Kidney epithelial cell (primary cell): ENCODE results near the gene TOB1. TPM values are rescaled to one million over a fixed set of nuclear protein-coding genes. Genes with fewer than 3 reads are reported as not detected.

Experiments
- DNase-seq: peaks from one replicate; pipeline ENCODE4 v3.0.0-alpha.2; 2010; ENCODE audit warnings: low read depth
- H3K27me3 ChIP-seq: 2 replicates; pipeline ENCODE4 v1.6.0; 2011; ENCODE audit warnings: low read length; ENCODE audit not compliant: control insufficient read depth, insufficient read depth
- H3K36me3 ChIP-seq: 2 replicates; pipeline ENCODE4 v1.5.1; 2011; ENCODE audit warnings: low read length; ENCODE audit not compliant: control insufficient read depth, insufficient read depth
- H3K4me3 ChIP-seq: 2 replicates; pipeline ENCODE4 v1.5.1; 2011; ENCODE audit warnings: low read depth, mild to moderate bottlenecking, control low read depth, low read length
- total RNA-seq: library from RNA; depleted of rRNA; stranded (reverse); fragments of >200 nt; gene quantifications from 2 replicates; pipeline ENCODE4 v1.2.3, GENCODE V29; 2015
- TF ChIP-seq, protein P1 (sequence below): IDR thresholded peaks from 2 replicates; pipeline ENCODE4 v1.5.1; 2011; ENCODE audit warnings: mild to moderate bottlenecking, moderate library complexity, low read length, control low read depth, inconsistent platforms; ENCODE audit not compliant: insufficient read depth, poor library complexity, severe bottlenecking

The TOB1 gene
- total RNA-seq, 1 donor from 2014 or later = 11.4 TPM

DNA sequence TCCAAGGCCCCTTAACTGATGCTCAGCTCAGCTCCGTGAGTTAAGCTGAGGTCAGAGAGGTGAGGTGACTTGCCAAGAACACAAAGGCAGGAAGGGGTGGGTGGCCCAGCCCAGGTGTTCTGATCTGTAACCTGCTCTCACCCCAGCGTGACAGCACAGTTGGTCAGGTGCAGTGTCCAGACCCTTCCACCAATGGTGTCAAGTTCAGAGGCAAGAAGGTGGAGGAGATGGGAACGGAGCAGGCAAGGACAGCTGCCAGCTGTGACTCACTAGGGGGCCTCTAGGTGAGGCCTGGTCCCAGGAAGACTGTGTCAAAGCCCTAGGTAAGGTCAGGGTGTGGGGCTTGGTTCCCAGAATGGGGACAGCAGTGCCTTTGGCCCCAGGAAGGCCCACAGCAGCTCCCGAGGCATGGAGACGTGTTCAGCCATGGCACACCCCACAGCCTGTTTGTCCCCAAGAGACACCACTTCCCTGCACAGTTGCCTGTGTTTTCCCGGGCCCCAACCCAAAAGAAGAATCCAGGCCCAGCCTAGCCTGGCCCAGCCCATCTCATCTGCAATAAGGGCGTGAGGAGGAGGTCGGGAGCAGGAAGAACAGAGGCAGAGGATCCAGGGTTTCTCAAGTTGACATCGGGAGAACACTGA is 23.5 kb downstream of the TOB1 start:
- TF ChIP-seq, protein P1, sequence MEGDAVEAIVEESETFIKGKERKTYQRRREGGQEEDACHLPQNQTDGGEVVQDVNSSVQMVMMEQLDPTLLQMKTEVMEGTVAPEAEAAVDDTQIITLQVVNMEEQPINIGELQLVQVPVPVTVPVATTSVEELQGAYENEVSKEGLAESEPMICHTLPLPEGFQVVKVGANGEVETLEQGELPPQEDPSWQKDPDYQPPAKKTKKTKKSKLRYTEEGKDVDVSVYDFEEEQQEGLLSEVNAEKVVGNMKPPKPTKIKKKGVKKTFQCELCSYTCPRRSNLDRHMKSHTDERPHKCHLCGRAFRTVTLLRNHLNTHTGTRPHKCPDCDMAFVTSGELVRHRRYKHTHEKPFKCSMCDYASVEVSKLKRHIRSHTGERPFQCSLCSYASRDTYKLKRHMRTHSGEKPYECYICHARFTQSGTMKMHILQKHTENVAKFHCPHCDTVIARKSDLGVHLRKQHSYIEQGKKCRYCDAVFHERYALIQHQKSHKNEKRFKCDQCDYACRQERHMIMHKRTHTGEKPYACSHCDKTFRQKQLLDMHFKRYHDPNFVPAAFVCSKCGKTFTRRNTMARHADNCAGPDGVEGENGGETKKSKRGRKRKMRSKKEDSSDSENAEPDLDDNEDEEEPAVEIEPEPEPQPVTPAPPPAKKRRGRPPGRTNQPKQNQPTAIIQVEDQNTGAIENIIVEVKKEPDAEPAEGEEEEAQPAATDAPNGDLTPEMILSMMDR = no peak
- Histone ChIP-seq H3K27me3 (no peaks in the 10 kb centered on the region), H3K36me3 (no peaks in the 10 kb centered on the region), H3K4me3 (no peak overlapping the region)
- DNase-seq = no peak

DNA sequence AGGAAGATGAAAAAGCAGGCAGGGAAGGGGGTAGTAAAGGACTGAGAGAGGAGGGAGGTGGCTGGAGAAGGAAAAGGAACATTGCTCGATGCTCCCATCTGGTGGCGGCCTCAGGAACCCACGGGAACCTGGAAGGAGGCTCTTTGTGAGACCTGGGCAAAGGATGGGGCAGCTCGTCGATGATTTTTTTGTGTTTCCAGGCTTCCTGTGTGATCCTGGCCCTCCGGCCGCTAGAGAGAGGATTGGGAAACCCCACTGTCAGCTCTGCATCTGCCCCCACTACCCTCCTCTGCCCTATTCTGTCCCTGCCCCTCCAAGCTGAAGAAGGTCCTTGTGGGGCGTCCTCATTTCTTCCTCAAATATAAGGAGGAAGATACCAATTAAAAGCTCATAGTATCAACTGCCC is 24.2 kb downstream of the TOB1 start:
- Histone ChIP-seq H3K36me3 (no peaks in the 10 kb centered on the region), H3K27me3 (peaks cover 4% of the 10 kb centered on the region), H3K4me3 (no peak overlapping the region)
- DNase-seq = no peak
- TF ChIP-seq, protein P1 = peak; percentile 84

DNA sequence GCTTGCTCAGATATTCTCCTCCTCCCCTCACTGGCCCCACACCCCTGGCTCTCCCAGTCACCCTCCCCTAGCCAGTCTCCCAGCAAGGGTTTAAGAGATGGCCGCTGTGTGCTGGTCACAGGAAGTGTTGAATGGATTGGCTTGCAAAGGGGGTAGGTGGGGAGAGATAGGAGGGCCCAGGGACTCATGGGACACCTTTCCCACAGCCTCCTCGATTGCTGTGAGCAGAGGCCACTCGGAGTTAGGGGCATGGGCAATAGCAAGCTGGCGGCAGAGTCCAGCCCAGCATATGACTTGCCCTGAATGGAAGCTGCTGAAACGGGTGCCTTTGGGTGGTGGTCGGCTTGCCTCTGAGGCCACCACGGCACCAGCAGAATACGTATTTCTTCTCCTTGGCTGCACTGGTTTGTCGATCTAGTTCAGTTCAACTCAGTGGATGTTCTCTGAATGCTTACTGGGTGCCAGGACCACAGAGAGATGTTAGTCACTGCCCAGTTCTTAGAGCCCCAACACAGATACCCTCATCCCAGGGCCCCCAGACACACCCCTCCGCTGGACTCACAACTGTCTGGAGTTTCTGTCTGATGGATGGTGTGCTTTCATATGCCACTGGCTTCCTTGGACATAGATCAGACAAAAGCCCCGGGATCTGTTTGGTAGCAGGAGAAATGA is 24.7 kb downstream of the TOB1 start:
- Histone ChIP-seq H3K36me3 (no peaks in the 10 kb centered on the region), H3K4me3 (no peak overlapping the region), H3K27me3 (peaks cover 6% of the 10 kb centered on the region)
- no peak for DNase-seq
- TF ChIP-seq, protein P1 = no peak

DNA sequence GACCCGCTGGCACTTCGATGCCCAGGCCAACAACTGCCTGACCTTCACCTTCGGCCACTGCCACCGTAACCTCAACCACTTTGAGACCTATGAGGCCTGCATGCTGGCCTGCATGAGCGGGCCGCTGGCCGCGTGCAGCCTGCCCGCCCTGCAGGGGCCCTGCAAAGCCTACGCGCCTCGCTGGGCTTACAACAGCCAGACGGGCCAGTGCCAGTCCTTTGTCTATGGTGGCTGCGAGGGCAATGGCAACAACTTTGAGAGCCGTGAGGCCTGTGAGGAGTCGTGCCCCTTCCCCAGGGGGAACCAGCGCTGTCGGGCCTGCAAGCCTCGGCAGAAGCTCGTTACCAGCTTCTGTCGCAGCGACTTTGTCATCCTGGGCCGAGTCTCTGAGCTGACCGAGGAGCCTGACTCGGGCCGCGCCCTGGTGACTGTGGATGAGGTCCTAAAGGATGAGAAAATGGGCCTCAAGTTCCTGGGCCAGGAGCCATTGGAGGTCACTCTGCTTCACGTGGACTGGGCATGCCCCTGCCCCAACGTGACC is 25.8 kb downstream of the TOB1 start:
- TF ChIP-seq, protein P1 = no peak
- Histone ChIP-seq H3K27me3 (peaks cover 15% of the 10 kb centered on the region), H3K4me3 (no peak overlapping the region), H3K36me3 (no peaks in the 10 kb centered on the region)
- no peak for DNase-seq

GRCh38 chr17:50839591-50840310 is 26.4 kb downstream of the TOB1 start:
- peaks cover 17% of the 10 kb centered on the region for H3K27me3 ChIP-seq
- no peak for DNase-seq
- TF ChIP-seq, protein P1 = no peak
- H3K4me3 ChIP-seq = no peak overlapping the region
- no peaks in the 10 kb centered on the region for H3K36me3 ChIP-seq
